IMR-90 (cell line): Measurements from ENCODE around the gene PTCH1. TPM values are rescaled to one million over a fixed set of nuclear protein-coding genes. Genes with fewer than 3 reads are reported as not detected.

Source experiments
- ATAC-seq: fragments of 200-7000 bp; cut with Tn5 transposase; 2 replicates; pipeline ENCODE4 v1.9.1; 2020; ENCODE audit warnings: low read depth, mild to moderate bottlenecking, moderate library complexity
- BruUV-seq: library from RNA; stranded (reverse); fragments of 400-500 nt; replicated peaks from 2 replicates; lab custom pipeline; 2021; lab: Mats Ljungman, UMichigan
- CTCF ChIA-PET: fragments of 300-600 bp; formaldehyde crosslinking; extraction: SDS; loops from one replicate; lab custom pipeline; 2021; ENCODE audit warnings: antibody characterized with exemption; lab: Yijun Ruan, JAX
- POLR2A ChIA-PET: fragments of 300-600 bp; sonication (Branson Sonifier 250); formaldehyde crosslinking; loops from one replicate; lab custom pipeline; 2022; ENCODE audit warnings: antibody characterized with exemption; ENCODE audit not compliant: unreplicated experiment; lab: Charles Lee
- DNase-seq: peaks from one replicate; pipeline ENCODE4 v3.0.0; 2013
- H2AFZ ChIP-seq: replicated peaks from 2 replicates; pipeline ENCODE3; 2013; ENCODE audit warnings: low read length, mild to moderate bottlenecking; ENCODE audit not compliant: poor library complexity
- H2AK5ac ChIP-seq: 2 replicates; pipeline ENCODE4 v1.6.1; 2013; ENCODE audit warnings: low read depth, low read length, inconsistent platforms
- H2AK9ac ChIP-seq: replicated peaks from 2 replicates; pipeline ENCODE3; 2013; ENCODE audit warnings: mild to moderate bottlenecking, low read depth, low read length, moderate library complexity; ENCODE audit not compliant: poor library complexity
- H2BK120ac ChIP-seq: 2 replicates; pipeline ENCODE4 v1.6.1; 2013; ENCODE audit warnings: low read depth, low read length, inconsistent platforms
- H2BK15ac ChIP-seq: 3 replicates; pipeline ENCODE4 v1.6.1; 2013; ENCODE audit warnings: low read depth, low read length, inconsistent platforms
- H2BK20ac ChIP-seq: 2 replicates; pipeline ENCODE4 v1.6.1; 2013; ENCODE audit warnings: low read depth, mild to moderate bottlenecking, inconsistent platforms, low read length, moderate library complexity
- H2BK5ac ChIP-seq: 2 replicates; pipeline ENCODE4 v1.6.1; 2013; ENCODE audit warnings: mild to moderate bottlenecking, low read depth, low read length, inconsistent platforms; ENCODE audit not compliant: poor library complexity, severe bottlenecking
- H3K14ac ChIP-seq: replicated peaks from 2 replicates; pipeline ENCODE4 v1.6.1; 2013; ENCODE audit warnings: low read depth, low read length, inconsistent platforms
- H3K18ac ChIP-seq: 2 replicates; pipeline ENCODE4 v1.6.1; 2013; ENCODE audit warnings: low read depth, low read length, control low read depth
- H3K23ac ChIP-seq: 2 replicates; pipeline ENCODE4 v1.6.1; 2013; ENCODE audit warnings: low read depth, low read length, inconsistent platforms
- H3K27ac ChIP-seq: 2 replicates; pipeline ENCODE4 v1.5.1; 2013; ENCODE audit warnings: mild to moderate bottlenecking, control low read depth, low read length; ENCODE audit not compliant: insufficient read depth
- H3K27me3 ChIP-seq: 2 replicates; pipeline ENCODE4 v1.6.1; 2013; ENCODE audit warnings: low read length; ENCODE audit not compliant: control insufficient read depth, insufficient read depth
- H3K36me3 ChIP-seq: 2 replicates; pipeline ENCODE4 v1.6.1; 2013; ENCODE audit warnings: low read length, mixed read lengths; ENCODE audit not compliant: control insufficient read depth, insufficient read depth
- H3K4ac ChIP-seq: 2 replicates; pipeline ENCODE4 v1.6.1; 2013; ENCODE audit warnings: low read depth, low read length, inconsistent platforms
- H3K4me1 ChIP-seq: 2 replicates; pipeline ENCODE4 v1.6.1; 2013; ENCODE audit warnings: low read length, mixed read lengths; ENCODE audit not compliant: control insufficient read depth, insufficient read depth
- H3K4me2 ChIP-seq: 2 replicates; pipeline ENCODE4 v1.6.1; 2013; ENCODE audit warnings: low read depth, mild to moderate bottlenecking, control low read depth, low read length, moderate library complexity
- H3K4me3 ChIP-seq: 2 replicates; pipeline ENCODE4 v1.5.1; 2013; ENCODE audit warnings: low read depth, mild to moderate bottlenecking, control low read depth, low read length, moderate library complexity; ENCODE audit not compliant: insufficient read depth
- H3K56ac ChIP-seq: 2 replicates; pipeline ENCODE4 v1.6.1; 2013; ENCODE audit warnings: low read length, inconsistent platforms; ENCODE audit not compliant: insufficient read depth; ENCODE audit errors: extremely low read depth
- H3K79me1 ChIP-seq, 2 experiments: 2 replicates each; pipeline ENCODE4 v1.6.1; 2013; ENCODE audit warnings: low read length in 2 of 2, inconsistent platforms in 1 of 2, low read depth in 1 of 2
- H3K9ac ChIP-seq: 2 replicates; pipeline ENCODE4 v1.6.1; 2013; ENCODE audit warnings: low read depth, low read length, control low read depth
- H3K9me1 ChIP-seq: 2 replicates; pipeline ENCODE4 v1.6.1; 2013; ENCODE audit warnings: low read length, inconsistent platforms; ENCODE audit not compliant: insufficient read depth
- H3K9me3 ChIP-seq: 2 replicates; pipeline ENCODE4 v1.6.1; 2013; ENCODE audit warnings: low read length; ENCODE audit not compliant: control insufficient read depth, insufficient read depth
- H4K20me1 ChIP-seq: 2 replicates; pipeline ENCODE4 v1.6.1; 2013; ENCODE audit warnings: low read length, inconsistent platforms; ENCODE audit not compliant: insufficient read depth
- H4K5ac ChIP-seq: 2 replicates; pipeline ENCODE4 v1.6.1; 2013; ENCODE audit warnings: mild to moderate bottlenecking, low read depth, low read length, control low read depth
- H4K8ac ChIP-seq, 2 experiments: 2 replicates each; pipeline ENCODE4 v1.6.1; 2013; ENCODE audit warnings: low read depth in 2 of 2, low read length in 2 of 2, control low read depth in 1 of 2, inconsistent platforms in 1 of 2
- H4K91ac ChIP-seq: 2 replicates; pipeline ENCODE4 v1.6.1; 2013; ENCODE audit warnings: low read depth, low read length, inconsistent platforms; ENCODE audit not compliant: insufficient read depth
- BHLHE40 ChIP-seq: fragments of 150-350 bp; IDR thresholded peaks from 2 replicates; pipeline ENCODE4 v1.6.1; 2016; ENCODE audit warnings: mild to moderate bottlenecking, low read depth, low read length
- CTCF ChIP-seq: conservative IDR thresholded peaks from 2 replicates; pipeline ENCODE4 v1.5.1; 2012; ENCODE audit warnings: mild to moderate bottlenecking, low read depth, low read length, improper control_type of control experiment
- MXI1 ChIP-seq: IDR thresholded peaks from 2 replicates; pipeline ENCODE4 v1.6.1; 2012; ENCODE audit warnings: low read depth, mild to moderate bottlenecking, low read length, moderate library complexity, borderline replicate concordance
- RCOR1 ChIP-seq: IDR thresholded peaks from 2 replicates; pipeline ENCODE4 v1.6.1; 2012; ENCODE audit warnings: mild to moderate bottlenecking, low read length, improper control_type of control experiment; ENCODE audit not compliant: insufficient replicate concordance
- SMC3 ChIP-seq: fragments of 150-350 bp; IDR thresholded peaks from 2 replicates; pipeline ENCODE4 v1.6.1; 2016; ENCODE audit warnings: low read depth, mild to moderate bottlenecking, antibody characterized with exemption, low read length, moderate library complexity
- USF2 ChIP-seq: fragments of 150-350 bp; IDR thresholded peaks from 2 replicates; pipeline ENCODE4 v1.6.1; 2017; ENCODE audit warnings: mild to moderate bottlenecking, antibody characterized with exemption, low read length, low read depth
- WGBS, 2 experiments: methylation state at CpG; one replicate each; pipeline versions ENCODE4 v1.1.5 to v1.1.7; 2013; ENCODE audit warnings: missing lambda C conversion rate in 2 of 2; ENCODE audit not compliant: insufficient read length in 1 of 2; ENCODE audit errors: extremely low coverage in 2 of 2; 5-methylcytosine and 5-hydroxymethylcytosine counted together
- dilution Hi-C: fragments of 300-500 bp; cut with HindIII; formaldehyde crosslinking; loops from one replicate; pipeline ENCODE4 v1.14.3; 2018; ENCODE audit warnings: low sequenced_read_pairs; ENCODE audit not compliant: unreplicated experiment
- in situ Hi-C: fragments of 300-500 bp; cut with MboI; formaldehyde crosslinking; loops from 3 replicates; pipeline ENCODE4 v1.14.3; 2019; ENCODE audit warnings: low sequenced_read_pairs, inconsistent platforms, mixed read lengths
- intact Hi-C: fragments of 100-400 bp; cut with micrococcal nuclease; formaldehyde crosslinking; loops from 2 replicates; pipeline ENCODE4 v1.10.0; 2022
- polyA plus RNA-seq, 3 experiments: library from polyadenylated mRNA; depleted of rRNA; stranded (reverse); fragments of >200 nt; gene quantifications; 2 replicates each; pipeline ENCODE4 v1.2.3, GENCODE V29; 2012; ENCODE audit warnings: low replicate concordance in 1 of 3
- total RNA-seq: library from RNA; depleted of rRNA; stranded (reverse); fragments of >200 nt; gene quantifications from 2 replicates; pipeline ENCODE4 v1.2.3, GENCODE V29; 2012

PTCH1 gene
- total and polyA plus RNA-seq, 2 of the 4 experiments (the other 2 are of a cell fraction): 4.1 to 5.0 TPM

- Histone ChIP-seq H2BK20ac (peak overlapping the region; percentile 90), H3K4me1 (peaks cover 44% of the 10 kb centered on the region), H2AFZ (no peak overlapping the region), H2BK5ac (peak overlapping the region; percentile 54), H3K9ac (no peak overlapping the region), H2BK120ac (peak overlapping the region; percentile 86), H4K8ac (peak overlapping the region; percentile 28 to 63; a peak in 2 of 4 replicates), H3K27me3 (no peaks in the 10 kb centered on the region), H4K5ac (no peak overlapping the region), H2AK5ac (peak overlapping the region; percentile 84; the same call in 1 of the 2 replicates), H3K9me3 (no peaks in the 10 kb centered on the region), H3K14ac (peak overlapping the region; percentile 84), H2AK9ac (peak overlapping the region; percentile 46), H3K9me1 (peaks cover 43% of the 10 kb centered on the region), H3K4ac (peak overlapping the region; percentile 81), H3K4me2 (no peak overlapping the region), H3K56ac (peak overlapping the region; percentile 67; the same call in 1 of the 2 replicates), H4K20me1 (no peaks in the 10 kb centered on the region; the same call in 1 of the 2 replicates), H3K4me3 (no peak overlapping the region), H3K79me1 (peaks cover 0 to 24% of the 10 kb centered on the region in 2 experiments; a peak in 1 of 4 replicates), H4K91ac (peak overlapping the region; percentile 89), H3K18ac (peak overlapping the region; percentile 25; the same call in 1 of the 2 replicates), H3K36me3 (peaks cover 27% of the 10 kb centered on the region), H3K23ac (peak overlapping the region; percentile 66; the same call in 1 of the 2 replicates), H3K27ac (no peak overlapping the region; the same call in 1 of the 2 replicates), H2BK15ac (peak overlapping the region; percentile 56; the same call in 2 of the 3 replicates)
- no TSS peak for BruUV-seq
- TF ChIP-seq BHLHE40 (no peak), MXI1 (no peak), USF2 (no peak), RCOR1 (no peak), CTCF (no peak), SMC3 (no peak)
- ChIA-PET POLR2A (interaction anchor here (0.8 kb wide), 1 partner anchor 78 kb away, joined by 4 read pairs; no protein-coding TSS in a partner anchor), CTCF (no interaction called here)
- DNase-seq (no peak), ATAC-seq (no peak)
- WGBS, 2 experiments: 89% methylated on average over 9 of the region's 17 CpGs; no CpG with 5 or more reads in 1 of the 2 experiments
- intact Hi-C loops: loop anchor here (2.0 to 5.0 kb wide), 4 partner anchors 45 to 194 kb away; partner anchors contain the start of gene FANCC
- dilution Hi-C loops: no loop called here
- in situ Hi-C loops: no loop called here
These were observed 55.1 kb downstream of the PTCH1 start for GRCh38 chr9:95461448-95462248.
